ENCODE data around the gene DOCK10.

DOCK10 gene

DNA sequence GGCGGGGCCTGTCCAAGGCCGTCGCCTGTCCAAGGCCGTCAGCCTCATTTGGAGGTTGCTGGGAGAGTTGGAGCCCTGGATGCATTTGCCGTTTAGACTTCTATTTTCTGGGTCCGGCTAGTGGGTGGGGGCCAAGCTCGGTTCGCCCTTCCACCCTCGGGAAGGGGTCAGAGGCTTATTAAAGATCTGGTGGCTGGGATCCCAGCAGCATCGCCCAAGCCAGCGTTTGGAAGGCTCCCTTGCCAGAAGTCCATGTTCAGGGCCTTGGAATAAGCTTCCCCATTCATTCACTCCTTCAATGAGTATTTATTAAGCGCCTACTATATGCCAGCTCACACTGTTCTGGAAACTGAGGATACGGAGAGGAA, 516 bp upstream of the DOCK10 start:
- H3K4me3 ChIP-seq (ENCODE audit: low read length): peak overlapping the region; percentile 63
- no peak for DNase-seq (ENCODE audit: low read depth)
- TF ChIP-seq, protein P1, sequence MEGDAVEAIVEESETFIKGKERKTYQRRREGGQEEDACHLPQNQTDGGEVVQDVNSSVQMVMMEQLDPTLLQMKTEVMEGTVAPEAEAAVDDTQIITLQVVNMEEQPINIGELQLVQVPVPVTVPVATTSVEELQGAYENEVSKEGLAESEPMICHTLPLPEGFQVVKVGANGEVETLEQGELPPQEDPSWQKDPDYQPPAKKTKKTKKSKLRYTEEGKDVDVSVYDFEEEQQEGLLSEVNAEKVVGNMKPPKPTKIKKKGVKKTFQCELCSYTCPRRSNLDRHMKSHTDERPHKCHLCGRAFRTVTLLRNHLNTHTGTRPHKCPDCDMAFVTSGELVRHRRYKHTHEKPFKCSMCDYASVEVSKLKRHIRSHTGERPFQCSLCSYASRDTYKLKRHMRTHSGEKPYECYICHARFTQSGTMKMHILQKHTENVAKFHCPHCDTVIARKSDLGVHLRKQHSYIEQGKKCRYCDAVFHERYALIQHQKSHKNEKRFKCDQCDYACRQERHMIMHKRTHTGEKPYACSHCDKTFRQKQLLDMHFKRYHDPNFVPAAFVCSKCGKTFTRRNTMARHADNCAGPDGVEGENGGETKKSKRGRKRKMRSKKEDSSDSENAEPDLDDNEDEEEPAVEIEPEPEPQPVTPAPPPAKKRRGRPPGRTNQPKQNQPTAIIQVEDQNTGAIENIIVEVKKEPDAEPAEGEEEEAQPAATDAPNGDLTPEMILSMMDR (conservative IDR thresholded peaks at IDR 0.05; ENCODE audit: low read length): no peak

DNA sequence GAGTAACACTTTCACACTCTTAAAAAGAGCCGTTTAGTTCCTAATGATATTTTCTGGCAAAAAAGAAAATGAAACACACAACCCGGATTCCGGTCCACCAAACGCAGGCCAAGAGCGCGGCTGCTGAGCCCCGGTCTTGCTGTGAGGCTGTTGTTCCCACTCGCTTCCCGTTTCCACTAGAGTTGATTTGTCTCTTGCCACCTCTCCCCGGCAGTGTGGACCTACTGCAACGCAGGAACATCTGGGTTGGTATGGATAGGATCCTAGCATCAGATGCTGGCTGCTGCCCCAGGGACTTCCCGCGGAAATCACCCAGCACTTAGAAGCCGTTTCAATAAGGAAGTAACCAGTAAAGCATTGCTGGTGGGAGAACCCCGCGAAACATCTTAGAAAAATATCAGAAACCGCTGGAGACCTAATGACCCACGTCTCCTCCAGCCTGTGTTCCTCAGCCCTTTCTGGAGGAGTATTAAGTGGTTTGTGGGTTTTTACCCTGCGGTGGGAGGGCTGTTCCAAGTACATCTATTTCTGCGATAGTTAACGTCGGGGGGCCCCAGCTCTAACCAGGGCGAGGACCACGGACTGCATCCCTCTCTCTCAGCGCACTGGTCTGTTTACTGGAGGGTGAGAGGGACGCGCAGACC, 939 bp downstream of the DOCK10 start:
- TF ChIP-seq, protein P1 (conservative IDR thresholded peaks at IDR 0.05; ENCODE audit: low read length): no peak

DNA sequence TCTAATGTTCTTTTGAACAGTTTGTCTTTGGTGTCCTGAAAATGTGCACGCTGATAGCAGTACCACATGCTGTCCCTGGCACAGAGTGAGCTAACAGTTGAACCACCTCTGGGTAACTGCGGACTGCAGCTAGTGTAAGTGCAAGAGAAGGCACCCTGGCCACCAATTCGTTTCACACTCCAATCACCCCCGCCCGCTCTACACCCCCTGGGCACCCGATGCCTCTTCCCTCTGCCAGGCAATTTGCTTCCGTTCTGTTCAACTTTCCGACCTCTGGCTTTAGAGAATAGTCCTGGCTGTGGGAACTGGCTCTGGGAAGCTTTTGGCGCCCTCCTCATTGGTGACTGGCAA, 1.4 kb downstream of the DOCK10 start:
- H3K4me3 ChIP-seq (ENCODE audit: low read length): peak overlapping the region; percentile 78
- DNase-seq (ENCODE audit: low read depth): peak; percentile 30
- TF ChIP-seq, protein P1 (conservative IDR thresholded peaks at IDR 0.05; ENCODE audit: low read length): no peak

More for the DNA sequence above, 939 bp downstream of the DOCK10 start:
- DNase-seq (ENCODE audit: low read depth): peak; percentile 71
- H3K4me3 ChIP-seq (ENCODE audit: low read length): peak overlapping the region; percentile 78

DNA sequence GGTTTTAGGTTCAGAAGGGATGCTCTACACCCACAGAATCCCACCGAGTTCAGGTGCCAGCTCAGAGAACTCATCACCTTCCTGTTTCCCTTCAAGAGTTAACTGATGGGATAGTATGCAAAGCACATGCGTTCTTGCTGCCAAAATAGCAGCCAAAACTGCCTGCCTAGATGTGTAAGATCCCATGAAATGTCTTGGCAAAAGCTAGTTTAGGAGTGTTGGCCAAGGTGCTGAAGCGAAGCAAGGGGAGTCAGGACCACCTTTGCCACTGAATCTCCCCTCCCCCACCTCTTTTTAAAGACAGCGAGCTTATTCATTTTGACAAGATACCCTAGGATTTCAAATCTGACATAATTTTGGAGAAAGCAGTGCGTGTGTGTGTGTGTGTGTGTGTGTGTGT, 2.1 kb downstream of the DOCK10 start:
- H3K4me3 ChIP-seq (ENCODE audit: low read length): peak overlapping the region; percentile 78
- DNase-seq (ENCODE audit: low read depth): peak; percentile 37
- TF ChIP-seq, protein P1 (conservative IDR thresholded peaks at IDR 0.05; ENCODE audit: low read length): no peak

DNA sequence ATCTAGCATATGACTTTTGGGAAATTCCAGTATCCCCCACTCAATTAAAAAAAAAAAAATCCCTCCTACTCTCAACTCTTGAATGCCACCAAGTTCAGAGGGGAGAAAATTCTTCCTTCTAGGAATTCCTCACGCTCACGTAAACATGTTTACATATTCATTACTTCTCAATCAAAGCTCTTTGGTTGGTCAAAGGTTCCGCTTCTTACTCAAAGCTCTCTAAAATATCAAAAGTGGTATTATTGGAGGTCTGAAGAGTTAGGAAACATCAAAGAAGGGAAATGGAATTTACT, 4.1 kb downstream of the DOCK10 start:
- TF ChIP-seq, protein P1 (conservative IDR thresholded peaks at IDR 0.05; ENCODE audit: low read length): no peak
- DNase-seq (ENCODE audit: low read depth): no peak
- H3K4me3 ChIP-seq (ENCODE audit: low read length): no peak overlapping the region

DNA sequence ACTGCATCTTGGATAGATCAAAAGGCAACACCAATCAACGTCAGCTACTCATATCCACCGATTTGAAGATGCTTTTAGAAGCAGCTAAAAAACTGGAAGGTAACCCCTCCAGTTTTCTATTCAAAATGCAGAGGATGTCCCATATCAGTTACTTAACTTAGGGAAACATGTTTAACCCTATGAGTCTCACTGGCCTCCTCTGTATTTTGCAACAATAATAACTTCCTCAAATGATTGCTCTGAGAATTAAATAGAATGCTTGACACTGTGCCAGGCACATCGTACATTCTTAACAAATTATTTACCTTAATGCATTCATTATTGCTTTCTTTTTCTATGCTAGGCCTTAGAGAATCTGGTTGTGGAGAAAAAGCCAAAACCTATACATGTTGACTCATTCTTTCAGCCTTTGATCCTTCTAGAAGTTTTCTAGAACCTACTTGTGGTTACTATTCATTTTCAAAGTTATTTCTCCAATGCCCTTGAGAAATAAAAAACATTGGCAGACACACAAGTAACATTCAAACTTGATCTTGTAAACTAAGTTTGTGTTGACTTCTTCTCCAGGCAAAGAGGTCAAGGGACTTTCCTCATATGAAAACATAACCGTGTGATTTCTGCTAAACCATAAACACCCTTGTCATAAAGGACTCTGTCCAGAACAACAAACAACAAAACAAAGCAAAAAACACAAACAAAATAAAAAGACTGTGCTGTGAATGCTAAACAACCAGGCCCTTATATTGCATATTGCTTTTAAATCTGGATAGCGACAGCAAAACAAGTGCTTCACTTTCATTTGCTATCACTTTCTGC, 4.6 kb downstream of the DOCK10 start:
- DNase-seq (ENCODE audit: low read depth): peak; percentile 61
- H3K4me3 ChIP-seq (ENCODE audit: low read length): no peak overlapping the region
- TF ChIP-seq, protein P1 (conservative IDR thresholded peaks at IDR 0.05; ENCODE audit: low read length): no peak

DNA sequence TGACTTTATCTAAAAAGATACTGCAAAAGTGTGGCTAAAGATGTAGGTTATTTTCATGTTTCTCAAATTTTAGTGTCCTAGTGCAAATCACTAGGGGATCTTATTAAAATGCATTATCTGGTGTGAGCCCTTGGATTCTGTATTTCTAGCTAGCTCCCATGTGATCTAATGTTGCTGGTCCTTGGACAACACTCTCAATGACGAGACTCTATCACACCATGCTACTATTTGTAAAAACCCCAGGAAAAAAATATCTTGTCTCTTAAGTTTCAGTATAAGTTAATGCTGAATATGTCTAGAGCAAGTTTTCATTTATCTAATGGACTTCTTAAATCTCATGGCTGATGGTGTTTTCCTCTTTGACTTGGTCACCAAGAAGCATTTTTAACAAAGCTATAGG, 5.8 kb downstream of the DOCK10 start:
- TF ChIP-seq, protein P1 (conservative IDR thresholded peaks at IDR 0.05; ENCODE audit: low read length): no peak

More for the DNA sequence above, 5.8 kb downstream of the DOCK10 start:
- H3K4me3 ChIP-seq (ENCODE audit: low read length): no peak overlapping the region
- DNase-seq (ENCODE audit: low read depth): no peak
